Stimulated activated CD8-positive, alpha-beta memory T cell treated with anti-CD3 and anti-CD28 coated beads, Interleukin-15, amount 100 ng/mL, for 4 hours (primary cell): ENCODE results near the gene SRPK2.
"Not testable (repeated sequence)": the region's sequence is repeated elsewhere in the genome, so short reads cannot be mapped to it uniquely, and the experiment has no call there.

Experiments used
- DNase-seq, 2 donors: peaks; one replicate each; pipeline ENCODE4 v3.0.0-alpha.2; 2020; ENCODE audit warnings: low read depth in 2 of 2

Gene SRPK2

GRCh38 chr7:105224884-105225651 is 163.7 kb downstream of the SRPK2 start:
- no peak for DNase-seq

DNA sequence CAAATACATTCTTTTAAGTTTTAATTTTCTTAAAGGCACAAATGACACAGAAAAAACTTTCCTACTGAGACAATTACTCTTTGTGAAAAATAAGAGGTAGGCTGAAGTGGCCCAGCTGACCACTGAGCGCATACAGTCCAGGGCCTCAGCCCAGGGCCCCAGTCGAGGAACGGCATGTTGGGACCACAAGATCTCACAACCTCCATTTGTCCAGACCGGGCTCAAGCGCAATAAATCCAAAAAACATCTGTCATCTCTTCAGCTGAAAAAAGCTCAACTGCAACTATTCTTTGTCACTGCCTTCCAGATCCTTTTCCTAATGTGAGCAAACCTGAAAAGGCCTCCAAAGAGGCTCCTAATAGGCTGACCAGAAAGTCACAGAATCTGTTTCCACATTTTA is 165.8 kb downstream of the SRPK2 start:
- DNase-seq = no peak

DNA sequence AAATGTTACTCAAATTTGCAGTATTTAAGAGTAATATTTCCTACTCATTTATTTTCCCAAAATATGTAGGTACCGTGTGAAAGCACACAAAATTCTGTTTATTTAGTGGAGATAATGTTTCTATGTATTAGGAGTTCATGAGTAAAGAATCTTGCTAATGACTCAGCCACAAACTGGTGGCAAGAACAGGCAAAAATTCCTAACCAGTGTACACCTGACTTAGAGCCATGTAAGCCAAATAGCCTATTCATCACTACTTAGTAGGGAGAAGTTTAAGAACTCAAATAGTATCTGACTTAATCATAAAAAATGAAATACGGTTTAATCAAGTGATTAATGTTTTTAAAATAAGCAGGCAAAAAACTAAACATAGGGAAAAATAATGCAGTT is 169.0 kb downstream of the SRPK2 start:
- no peak for DNase-seq

DNA sequence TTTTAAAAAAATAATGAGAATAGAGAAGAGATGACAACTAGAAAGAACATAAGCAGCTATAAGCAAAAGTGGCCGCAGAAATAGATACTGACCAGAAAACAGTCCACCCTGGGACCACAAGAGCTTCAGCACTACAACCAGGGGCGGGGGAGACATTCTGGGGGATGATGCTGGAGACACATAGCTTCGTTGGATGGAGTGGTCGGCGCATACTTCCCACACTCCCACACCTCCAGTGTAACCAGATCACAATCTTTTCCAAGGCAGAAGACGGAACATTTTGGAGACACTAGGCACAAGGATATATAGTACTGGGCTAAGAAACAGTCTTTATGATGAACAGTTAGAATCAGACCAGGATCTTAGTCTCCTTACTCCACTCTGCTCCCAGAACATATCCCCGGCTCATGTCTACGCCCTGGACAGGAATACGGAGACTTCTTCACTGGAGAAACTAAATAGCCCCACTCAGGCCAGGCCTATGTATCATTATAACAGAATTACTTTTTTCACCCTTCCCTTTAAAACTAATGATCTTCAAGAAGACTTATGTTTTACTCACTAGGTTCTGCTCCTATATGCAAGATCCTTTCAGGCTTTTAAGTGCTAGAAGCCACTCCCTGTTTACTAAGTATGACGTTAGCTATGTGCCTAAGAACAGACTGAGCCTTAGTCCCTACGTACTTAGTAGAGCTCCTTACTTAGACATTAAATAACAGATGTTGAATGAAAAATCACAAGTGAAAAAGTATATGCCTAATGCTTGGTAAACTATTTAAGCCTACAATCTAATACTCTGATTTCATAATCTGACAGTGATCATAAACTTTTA is 169.6 kb downstream of the SRPK2 start:
- no peak for DNase-seq

DNA sequence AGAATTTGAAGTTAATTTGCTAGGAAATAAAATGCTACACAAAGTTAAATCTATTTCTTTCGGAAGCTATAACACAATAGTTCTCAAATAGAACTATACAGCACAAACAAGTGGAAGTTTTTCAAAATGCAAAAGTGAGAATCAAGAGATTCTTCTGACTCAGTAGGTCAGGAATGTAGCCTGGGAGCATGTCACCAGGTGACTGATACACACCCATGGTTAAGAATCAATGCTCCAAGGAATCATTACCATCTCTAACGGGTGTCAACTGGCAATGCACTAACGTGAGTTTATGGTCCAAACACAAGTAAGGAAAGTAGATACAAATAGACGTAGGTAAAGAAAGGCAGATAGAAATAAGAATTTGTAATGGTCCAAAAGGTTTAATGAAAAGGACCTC is 170.5 kb downstream of the SRPK2 start:
- DNase-seq = no peak

DNA sequence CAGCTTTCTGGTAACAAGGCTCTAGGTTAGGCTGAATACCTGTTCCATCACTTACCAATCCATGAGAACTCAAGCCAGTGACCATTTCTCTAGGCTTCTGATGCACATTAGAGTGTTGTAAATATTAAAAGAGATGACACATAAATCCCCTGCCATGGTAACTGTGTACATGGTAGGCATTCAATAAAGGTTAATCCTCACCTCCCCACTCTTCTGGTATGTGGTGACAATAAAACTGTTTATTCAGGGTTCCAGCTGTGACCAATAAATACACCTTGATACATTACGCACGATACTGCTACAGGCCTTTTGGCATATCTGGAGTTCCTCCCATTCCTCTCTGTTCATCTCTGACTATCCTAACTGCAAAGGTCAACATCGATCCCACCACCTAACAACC is 171.9 kb downstream of the SRPK2 start:
- no peak for DNase-seq

DNA sequence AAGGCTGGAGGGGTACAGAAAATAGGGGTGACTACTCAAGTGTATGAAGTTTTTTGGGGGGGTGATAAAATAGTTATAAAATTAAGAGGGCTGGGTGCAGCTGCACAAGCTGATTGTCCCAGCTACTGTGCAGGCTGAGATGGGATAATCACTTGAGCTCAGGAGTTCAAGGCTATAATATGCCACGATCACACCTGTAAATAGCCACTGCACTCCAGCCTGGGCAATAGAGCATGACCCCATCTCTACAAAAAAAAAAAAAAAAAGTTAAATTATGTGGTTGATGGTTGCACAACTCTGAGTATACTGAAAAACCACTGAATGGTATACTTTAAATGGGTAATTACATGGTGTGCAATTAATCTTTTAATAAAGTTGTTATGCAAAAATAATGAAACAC is 172.9 kb downstream of the SRPK2 start:
- DNase-seq = no peak

DNA sequence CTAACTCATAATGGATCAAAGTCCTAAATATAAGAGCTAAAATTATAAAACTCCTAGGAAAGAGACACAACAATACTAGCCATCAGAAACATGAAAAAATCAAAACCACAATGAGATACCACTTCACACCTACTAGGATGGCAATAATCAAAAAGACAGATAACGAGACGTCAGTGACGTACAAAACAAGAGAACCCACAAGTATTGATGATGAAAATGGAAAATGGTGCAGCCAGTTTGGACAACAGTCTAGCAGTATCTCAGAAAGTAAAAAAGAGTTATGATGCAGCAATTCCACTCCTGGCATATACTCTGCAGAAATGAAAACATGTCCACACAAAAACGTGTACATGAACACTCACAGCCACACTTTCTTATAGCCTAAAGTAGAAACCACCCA is 173.5 kb downstream of the SRPK2 start:
- DNase-seq = no peak

GRCh38 chr7:105213611-105214010 is 175.1 kb downstream of the SRPK2 start:
- no peak for DNase-seq

DNA sequence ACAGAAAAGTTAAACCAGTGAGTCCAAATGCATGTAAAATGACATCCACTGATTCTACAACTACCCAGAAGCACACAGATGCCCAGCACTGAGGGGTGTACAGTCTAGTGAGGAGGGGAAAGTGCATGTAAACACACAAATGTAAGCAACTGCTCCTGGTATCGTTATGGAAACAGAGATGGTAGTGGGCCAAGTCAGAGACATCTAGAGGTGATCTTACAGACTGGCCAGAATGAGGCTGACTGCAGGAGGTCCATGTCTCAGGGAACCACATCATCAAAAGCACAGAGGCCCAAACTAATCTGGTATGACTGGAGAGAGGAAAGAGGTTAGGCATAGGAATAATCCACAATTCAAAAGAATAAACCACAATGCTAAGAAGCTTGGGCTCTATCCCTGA is 176.5 kb downstream of the SRPK2 start:
- DNase-seq = no peak

DNA sequence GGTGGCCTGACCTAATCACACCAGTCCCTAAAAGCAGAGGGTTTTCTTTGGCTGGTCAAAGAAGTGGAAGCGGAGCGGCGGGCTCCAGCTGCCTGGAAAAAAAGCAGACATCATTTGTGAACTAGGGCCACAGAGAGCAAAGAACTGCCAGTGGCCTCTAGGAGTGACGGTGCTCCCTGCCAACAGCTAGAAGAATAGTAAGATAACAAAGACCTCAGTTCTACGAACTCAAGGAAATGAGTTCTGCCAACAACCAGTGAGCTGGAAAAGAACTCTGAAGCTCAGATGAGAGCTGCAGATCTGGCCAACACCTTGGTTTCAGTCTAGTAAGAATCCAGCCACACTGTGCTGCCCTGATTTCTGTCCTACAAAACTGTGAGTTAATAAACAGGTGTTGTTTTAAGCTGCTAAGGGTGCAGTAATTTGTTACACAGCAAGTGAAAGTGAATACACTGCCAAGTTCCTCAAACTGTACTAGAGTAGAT is 178.0 kb downstream of the SRPK2 start:
- DNase-seq = no peak

DNA sequence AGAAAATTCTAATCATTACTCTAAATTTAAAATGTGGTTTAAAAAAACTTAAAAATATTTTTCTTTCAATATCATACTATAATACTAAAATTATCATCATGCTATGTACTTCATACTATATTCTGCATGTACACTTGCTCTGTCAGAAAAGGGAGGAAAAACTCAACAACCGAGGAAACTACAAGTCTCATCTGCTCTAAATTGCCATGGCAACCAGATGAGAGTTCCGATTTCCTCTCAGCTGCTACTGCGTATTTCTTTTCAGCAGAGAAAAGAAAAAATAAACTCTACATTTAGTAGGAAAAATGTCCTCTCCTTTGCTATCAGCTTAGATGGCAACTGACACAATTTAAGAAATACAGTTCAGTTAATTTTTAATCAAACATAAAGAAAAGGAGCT is 178.9 kb downstream of the SRPK2 start:
- no peak for DNase-seq

DNA sequence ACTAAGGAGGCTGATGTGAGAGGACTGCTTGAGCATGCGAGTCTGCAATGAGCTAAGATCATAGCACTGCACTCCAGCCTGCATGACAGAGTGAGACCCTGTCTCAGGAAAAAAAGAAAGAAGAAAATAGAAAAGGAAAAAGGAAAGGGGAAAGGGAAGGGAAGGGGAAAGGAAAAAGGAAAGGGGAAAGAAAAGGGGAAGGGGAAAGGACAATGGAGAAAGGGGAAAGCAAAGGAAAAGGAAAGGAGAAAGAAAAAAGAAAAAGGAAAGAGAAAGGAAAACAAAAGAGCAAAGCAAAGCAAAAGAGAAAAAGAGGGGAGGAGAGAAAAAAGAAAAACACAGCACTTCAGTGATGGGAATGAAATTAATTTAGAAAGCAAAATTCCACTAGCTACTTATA is 179.3 kb downstream of the SRPK2 start:
- no peak for DNase-seq

DNA sequence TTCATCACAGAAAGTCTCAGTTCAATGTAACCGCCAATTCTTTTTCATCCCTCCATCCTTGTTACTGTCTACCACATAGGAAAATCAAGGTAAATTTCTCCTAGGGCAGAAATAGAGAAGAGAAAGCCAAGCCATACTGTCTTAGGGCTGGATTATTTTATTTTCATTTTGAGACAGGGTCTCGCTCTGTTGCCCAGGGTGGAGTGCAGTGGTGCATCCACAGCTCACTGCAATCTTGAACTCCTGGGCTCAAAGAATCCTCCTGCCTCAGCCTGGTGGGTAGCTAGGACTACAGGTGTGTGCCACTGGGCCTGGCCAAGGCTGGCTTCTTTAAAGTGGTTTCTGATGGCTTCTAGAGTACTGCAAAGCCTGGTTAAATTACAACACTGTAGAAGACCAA is 181.7 kb downstream of the SRPK2 start:
- no peak for DNase-seq

- no peak for DNase-seq
Observed at GRCh38 chr7:105205592-105206237, 183.0 kb downstream of the SRPK2 start.

GRCh38 chr7:105204953-105205352 is 183.8 kb downstream of the SRPK2 start:
- DNase-seq = no peak

DNA sequence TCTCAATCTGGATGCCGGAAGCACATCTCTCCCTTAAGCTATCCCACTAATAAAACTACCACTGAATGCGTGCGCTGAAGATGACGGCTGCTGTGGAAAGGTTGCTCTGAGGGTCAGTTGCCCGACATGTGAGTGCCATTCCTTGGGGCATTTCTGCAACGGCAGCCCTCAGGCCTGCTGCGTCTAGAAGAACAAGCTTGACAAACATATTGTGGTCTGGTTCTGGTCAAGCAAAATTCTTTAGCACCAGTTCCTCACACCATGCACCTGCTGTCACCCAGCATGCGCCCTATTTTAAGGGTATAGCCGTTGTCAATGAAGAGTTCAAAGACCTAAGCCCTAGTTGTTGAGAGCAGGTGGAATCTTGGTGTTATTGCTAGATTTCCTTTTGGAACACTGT is 184.2 kb downstream of the SRPK2 start:
- DNase-seq = no peak

- DNase-seq = no peak
Observed at GRCh38 chr7:105202616-105203015, 186.1 kb downstream of the SRPK2 start.

DNA sequence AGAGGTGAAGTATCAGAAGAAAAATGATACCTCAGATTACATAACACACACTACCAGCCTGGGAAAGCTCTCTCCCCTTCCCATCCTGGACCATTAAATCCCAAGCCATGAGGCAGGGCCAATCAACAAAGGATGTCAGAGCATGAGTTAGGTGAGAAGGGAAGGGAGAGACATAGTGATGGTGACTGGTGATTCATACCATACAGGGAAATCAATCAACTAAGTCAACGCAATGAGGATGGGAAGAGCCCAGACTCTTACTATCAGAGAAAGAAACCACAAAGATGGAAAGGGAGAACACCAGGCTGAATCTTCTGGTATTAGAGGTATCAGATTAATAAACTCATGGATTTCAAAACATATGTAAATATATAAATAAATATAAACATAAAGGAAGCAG is 189.3 kb downstream of the SRPK2 start:
- DNase-seq = no peak

DNA sequence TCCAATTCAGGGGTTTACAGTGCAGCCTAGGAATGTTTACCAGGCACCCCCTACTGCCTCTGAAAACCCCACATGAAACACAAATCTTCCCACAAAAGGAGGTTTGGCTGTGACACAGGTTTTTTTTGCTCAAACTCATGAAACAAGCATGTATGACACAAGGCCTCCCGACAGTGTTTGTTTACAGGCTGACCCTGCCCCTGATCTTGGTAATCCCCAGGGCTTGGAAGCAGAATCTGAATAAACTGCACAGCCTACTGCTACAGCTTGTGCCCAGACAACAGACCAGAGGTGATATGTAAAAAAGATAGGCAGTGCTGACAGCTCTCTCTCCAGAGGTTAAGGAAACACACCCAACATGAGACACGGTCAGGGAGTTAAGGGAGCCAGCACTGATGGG is 190.5 kb downstream of the SRPK2 start:
- no peak for DNase-seq

DNA sequence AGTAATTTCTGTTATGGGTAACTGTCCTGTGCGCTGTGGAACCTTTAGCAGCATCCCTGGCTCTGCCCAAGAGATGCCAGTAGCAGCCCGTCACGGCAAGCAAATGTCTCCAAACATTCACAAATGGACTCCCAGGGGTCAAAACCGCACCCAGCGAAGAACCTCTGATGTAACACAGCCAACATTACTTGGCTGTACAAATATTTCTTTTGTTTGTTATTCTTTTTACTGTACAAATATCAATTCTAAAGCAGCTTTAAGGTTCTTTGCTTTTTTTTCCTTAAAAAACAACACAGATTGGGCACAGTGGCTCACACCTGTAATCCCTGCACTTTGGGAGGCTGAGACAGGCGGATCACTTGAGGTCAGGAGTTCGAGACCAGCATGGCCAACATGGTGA is 192.2 kb downstream of the SRPK2 start:
- no peak for DNase-seq

- DNase-seq = no peak
Observed at GRCh38 chr7:105195891-105196290, 192.8 kb downstream of the SRPK2 start.

DNA sequence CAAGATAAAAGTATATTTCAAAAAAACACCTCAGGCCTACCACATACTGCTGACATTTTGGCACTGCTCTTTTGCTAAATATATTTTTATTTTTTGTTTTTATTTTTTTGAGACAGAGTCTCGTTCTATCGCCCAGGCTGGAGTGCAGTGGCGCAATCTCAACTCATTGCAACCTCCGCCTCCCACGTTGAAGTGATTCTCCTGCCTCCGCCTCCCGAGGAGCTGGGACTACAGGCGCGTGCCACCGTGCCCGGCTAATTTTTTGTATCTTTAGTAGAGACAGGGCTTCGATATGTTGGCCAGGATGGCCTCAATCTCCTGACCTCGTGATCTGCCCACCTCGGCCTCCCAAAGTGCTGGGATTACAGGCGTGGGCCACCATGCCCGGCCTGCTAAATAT is 193.8 kb downstream of the SRPK2 start:
- not testable (repeated sequence) for DNase-seq
